Upper lobe of left lung (tissue), 4 donors: ENCODE data around the gene SEC24C.

Experiments used
- CTCF ChIP-seq, 6 experiments: fragments of 450-650 bp in 4 of 6; fragments of 200-600 bp in 2 of 6; sonication (generic) in 2 of 6; IDR thresholded peaks; one replicate each; pipeline ENCODE4 v1.5.1; 2016 to 2019; ENCODE audit warnings: antibody characterized with exemption in 6 of 6
- EP300 ChIP-seq, 4 donors: sonication (generic); formaldehyde crosslinking; IDR thresholded peaks; one replicate each; pipeline ENCODE4 v1.5.1; 2017; ENCODE audit warnings: antibody characterized with exemption in 4 of 4, control low read depth in 2 of 4
- POLR2A ChIP-seq, 4 donors: fragments of 450-650 bp; IDR thresholded peaks; one replicate each; pipeline ENCODE4 v1.5.1; 2016 to 2017; ENCODE audit warnings: antibody characterized with exemption in 4 of 4, mild to moderate bottlenecking in 2 of 4
- POLR2AphosphoS5 ChIP-seq, 2 donors: sonication (generic); formaldehyde crosslinking; IDR thresholded peaks; one replicate each; pipeline ENCODE4 v1.5.1; 2017; ENCODE audit warnings: antibody characterized with exemption in 2 of 2

- no peak for TF ChIP-seq POLR2A (IDR thresholded peaks at IDR 0.05)
- no peak for TF ChIP-seq CTCF (IDR thresholded peaks at IDR 0.05)
- no peak for TF ChIP-seq POLR2AphosphoS5 (IDR thresholded peaks at IDR 0.05)
- no peak for TF ChIP-seq EP300 (IDR thresholded peaks at IDR 0.05)
Observed at GRCh38 chr10:73807471-73807870, 63.3 kb downstream of the SEC24C start.
